ENCODE results near the gene PLAGL2.
"Not testable (repeated sequence)": the region's sequence is repeated elsewhere in the genome, so short reads cannot be mapped to it uniquely, and the experiment has no call there.

Gene PLAGL2

GRCh38 chr20:32204205-32205109, 3.1 kb downstream of the PLAGL2 start:
- no peak for FAIRE-seq

GRCh38 chr20:32203356-32204204, 4.0 kb downstream of the PLAGL2 start:
- FAIRE-seq: no peak

DNA sequence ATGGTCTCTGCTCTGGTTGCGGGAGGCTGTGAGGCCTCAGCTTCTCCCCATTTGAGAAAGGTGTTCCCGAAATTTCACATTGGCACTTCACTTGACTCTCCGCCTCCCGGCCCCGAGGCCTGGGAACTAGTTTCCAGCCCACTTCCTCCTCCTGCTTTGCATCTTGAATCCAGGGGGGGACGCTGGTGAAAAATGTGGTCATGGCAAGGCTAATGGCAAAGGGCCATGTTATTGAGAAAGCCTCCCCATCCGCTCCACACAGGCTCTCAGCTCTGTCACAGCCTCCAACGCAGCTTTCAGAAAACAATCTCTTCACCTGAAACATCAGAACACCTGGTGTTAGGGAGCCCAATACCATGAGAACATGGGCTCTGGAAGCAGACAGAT, 5.6 kb downstream of the PLAGL2 start:
- no peak for FAIRE-seq

GRCh38 chr20:32201296-32201976, 6.1 kb downstream of the PLAGL2 start:
- no peak for FAIRE-seq

GRCh38 chr20:32199006-32199405, 8.5 kb downstream of the PLAGL2 start:
- no peak for FAIRE-seq

GRCh38 chr20:32197136-32197535, 10.4 kb downstream of the PLAGL2 start:
- not testable (repeated sequence) for FAIRE-seq

GRCh38 chr20:32196613-32197012, 10.9 kb downstream of the PLAGL2 start:
- FAIRE-seq: not testable (repeated sequence)

DNA sequence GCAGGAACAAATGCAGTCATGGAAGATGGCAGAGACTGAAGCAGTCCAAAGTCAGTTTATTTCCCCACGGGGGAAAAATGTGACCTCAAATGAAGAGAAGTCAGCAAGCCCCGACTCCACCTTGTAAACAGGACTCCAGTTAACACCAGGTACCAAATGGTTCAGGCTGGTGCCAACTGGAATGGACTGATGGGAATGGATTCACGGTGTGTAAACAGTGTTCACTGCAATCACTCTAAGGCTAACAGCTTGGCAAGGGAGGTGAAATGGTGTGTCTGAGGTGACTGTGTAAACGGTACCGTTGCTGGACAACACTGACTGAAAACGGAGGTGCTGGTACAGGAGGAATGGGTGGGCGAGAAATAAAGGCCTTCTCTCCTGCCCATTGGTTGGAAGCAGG, 12.0 kb downstream of the PLAGL2 start:
- FAIRE-seq: no peak

- no peak for FAIRE-seq
Measured at GRCh38 chr20:32193996-32194395, 13.5 kb downstream of the PLAGL2 start.

- not testable (repeated sequence) for FAIRE-seq
Measured at GRCh38 chr20:32193336-32193735, 14.2 kb downstream of the PLAGL2 start.

- no peak for FAIRE-seq
Measured at GRCh38 chr20:32192698-32193097, 14.8 kb downstream of the PLAGL2 start.

GRCh38 chr20:32191873-32192272, 15.7 kb downstream of the PLAGL2 start:
- no peak for FAIRE-seq

DNA sequence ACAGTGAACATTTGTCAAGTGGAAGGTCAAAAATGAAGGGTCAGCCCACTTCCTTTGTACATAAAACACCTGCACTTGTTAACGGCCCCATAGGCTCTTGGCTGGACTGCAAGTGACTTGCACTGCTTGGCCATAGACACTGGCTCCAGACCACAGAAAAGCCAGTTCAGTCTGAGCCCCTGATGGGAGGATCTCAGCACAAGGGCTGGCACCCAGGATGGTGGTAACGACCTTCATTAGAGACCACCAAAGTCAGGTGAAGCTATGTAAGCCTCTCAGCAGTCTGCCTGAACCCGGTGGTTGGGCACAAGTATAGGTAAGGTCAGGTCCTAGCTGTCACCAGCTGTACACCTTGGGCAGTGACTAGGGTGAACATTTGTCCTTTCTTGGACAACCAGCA, 16.1 kb downstream of the PLAGL2 start:
- FAIRE-seq: no peak

GRCh38 chr20:32190616-32191415, 16.7 kb downstream of the PLAGL2 start:
- FAIRE-seq: no peak

GRCh38 chr20:32189691-32190615, 17.6 kb downstream of the PLAGL2 start:
- no peak for FAIRE-seq

DNA sequence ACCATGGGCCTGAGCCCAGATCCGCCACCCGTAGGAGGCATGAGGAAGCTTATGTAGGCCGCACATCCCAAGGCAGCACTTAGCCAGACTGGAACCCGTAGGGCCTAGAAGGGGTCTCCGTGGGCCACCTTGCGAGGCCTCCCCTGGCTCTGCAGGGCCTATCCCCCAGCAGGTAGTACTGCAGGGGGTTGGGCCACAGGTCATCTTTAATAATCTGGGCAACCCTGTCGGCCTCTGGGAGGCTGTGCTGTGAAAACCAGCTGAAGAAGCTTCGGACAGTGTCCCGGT, 18.5 kb downstream of the PLAGL2 start:
- FAIRE-seq: no peak

- FAIRE-seq: no peak
Measured at GRCh38 chr20:32188376-32189122, 19.0 kb downstream of the PLAGL2 start.

DNA sequence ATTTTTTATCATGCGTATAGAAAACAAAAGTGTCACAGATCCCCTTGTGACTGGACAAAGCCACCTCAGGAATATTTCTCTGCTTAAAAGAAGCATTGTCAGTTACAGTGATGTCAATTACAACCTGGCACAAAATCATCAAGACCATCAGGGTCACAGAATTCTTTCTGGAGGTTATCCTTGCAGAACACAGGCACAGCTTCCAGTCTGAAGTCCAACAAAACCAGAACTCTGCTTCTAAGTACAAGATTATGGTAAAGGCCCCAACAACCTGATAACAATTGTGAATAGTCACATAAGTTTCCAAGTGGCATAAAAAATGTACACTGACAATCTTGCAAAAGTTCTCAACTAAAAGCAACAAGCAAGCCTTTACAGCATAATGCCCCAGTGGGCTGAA, 21.0 kb downstream of the PLAGL2 start:
- FAIRE-seq: no peak

GRCh38 chr20:32184961-32185603, 22.5 kb downstream of the PLAGL2 start:
- no peak for FAIRE-seq

- FAIRE-seq: no peak
Measured at GRCh38 chr20:32183947-32184635, 23.5 kb downstream of the PLAGL2 start.

Data from G401.6 (cell line).